HEK293 (cell line): ENCODE measurements around the gene GPR152.

ENCODE experiments used
- ELK4 ChIP-seq: IDR thresholded peaks from 2 replicates; pipeline ENCODE4 v1.6.1; 2011; ENCODE audit warnings: mild to moderate bottlenecking, low read depth, low read length, borderline replicate concordance
- GLIS2 ChIP-seq: fragments of 450-650 bp; formaldehyde crosslinking; IDR thresholded peaks from 2 replicates; pipeline ENCODE4 v1.5.1; 2016; ENCODE audit warnings: missing biosample characterization, missing genetic modification characterization
- HOXA7 ChIP-seq: sonication (generic); formaldehyde crosslinking; IDR thresholded peaks from 2 replicates; pipeline ENCODE4 v1.8.1; 2022; ENCODE audit warnings: missing genetic modification reagents, borderline replicate concordance
- HOXC10 ChIP-seq: sonication (generic); formaldehyde crosslinking; IDR thresholded peaks from 2 replicates; pipeline ENCODE4 v1.8.1; 2023; ENCODE audit warnings: mild to moderate bottlenecking, missing genetic modification reagents
- KLF9 ChIP-seq: fragments of 450-650 bp; formaldehyde crosslinking; IDR thresholded peaks from 2 replicates; pipeline ENCODE4 v1.5.1; 2016; ENCODE audit warnings: missing biosample characterization, missing genetic modification characterization, low read depth
- SP2 ChIP-seq: fragments of 450-650 bp; formaldehyde crosslinking; IDR thresholded peaks from 2 replicates; pipeline ENCODE4 v1.5.1; 2016; ENCODE audit warnings: missing biosample characterization, missing genetic modification characterization
- SP3 ChIP-seq: fragments of 450-650 bp; formaldehyde crosslinking; IDR thresholded peaks from 2 replicates; pipeline ENCODE4 v1.5.1; 2016; ENCODE audit warnings: missing biosample characterization, missing genetic modification characterization
- SP7 ChIP-seq: fragments of 450-650 bp; formaldehyde crosslinking; IDR thresholded peaks from 2 replicates; pipeline ENCODE4 v1.5.1; 2016; ENCODE audit warnings: missing biosample characterization, missing genetic modification characterization
- YY2 ChIP-seq: fragments of 450-650 bp; formaldehyde crosslinking; IDR thresholded peaks from 2 replicates; pipeline ENCODE4 v1.5.1; 2016; ENCODE audit warnings: missing biosample characterization, missing genetic modification characterization
- ZBTB10 ChIP-seq: fragments of 450-650 bp; formaldehyde crosslinking; IDR thresholded peaks from 2 replicates; pipeline ENCODE4 v1.5.1; 2016; ENCODE audit warnings: missing biosample characterization, missing genetic modification characterization
- ZBTB26 ChIP-seq: fragments of 450-650 bp; formaldehyde crosslinking; optimal IDR thresholded peaks from 2 replicates; pipeline ENCODE3; 2016; ENCODE audit warnings: missing biosample characterization, mild to moderate bottlenecking, missing genetic modification characterization
- ZNF2 ChIP-seq: fragments of 450-650 bp; formaldehyde crosslinking; IDR thresholded peaks from 2 replicates; pipeline ENCODE4 v1.5.1; 2016; ENCODE audit warnings: missing biosample characterization, missing genetic modification characterization
- ZNF37A ChIP-seq: fragments of 450-650 bp; IDR thresholded peaks from 2 replicates; pipeline ENCODE4 v1.5.1; 2018; ENCODE audit warnings: missing biosample characterization, missing genetic modification characterization
- ZNF394 ChIP-seq: fragments of 450-650 bp; formaldehyde crosslinking; IDR thresholded peaks from 2 replicates; pipeline ENCODE4 v1.5.1; 2016; ENCODE audit warnings: missing biosample characterization, missing genetic modification characterization, mild to moderate bottlenecking, moderate library complexity, borderline replicate concordance
- ZNF423 ChIP-seq: fragments of 450-650 bp; formaldehyde crosslinking; IDR thresholded peaks from 2 replicates; pipeline ENCODE4 v1.5.1; 2016; ENCODE audit warnings: missing biosample characterization, missing genetic modification characterization
- ZNF544 ChIP-seq: fragments of 450-650 bp; formaldehyde crosslinking; IDR thresholded peaks from 2 replicates; pipeline ENCODE4 v1.5.0; 2017; ENCODE audit warnings: missing biosample characterization, missing genetic modification characterization
- ZNF692 ChIP-seq: fragments of 450-650 bp; formaldehyde crosslinking; IDR thresholded peaks from 2 replicates; pipeline ENCODE4 v1.5.1; 2016; ENCODE audit warnings: missing biosample characterization, missing genetic modification characterization
- ZNF777 ChIP-seq: fragments of 450-650 bp; formaldehyde crosslinking; IDR thresholded peaks from 2 replicates; pipeline ENCODE4 v1.5.1; 2017; ENCODE audit warnings: missing biosample characterization, missing genetic modification characterization, borderline replicate concordance
- TF ChIP-seq, protein P1 (sequence below): fragments of 450-650 bp; formaldehyde crosslinking; IDR thresholded peaks from 2 replicates; pipeline ENCODE4 v1.5.1; 2016; ENCODE audit warnings: missing biosample characterization, missing genetic modification characterization
- TF ChIP-seq, protein P2 (sequence below): sonication (generic); formaldehyde crosslinking; IDR thresholded peaks from 2 replicates; pipeline ENCODE4 v1.8.1; 2022; ENCODE audit warnings: mild to moderate bottlenecking, moderate library complexity, missing genetic modification reagents
- TF ChIP-seq, protein P3 (sequence below): fragments of 450-650 bp; formaldehyde crosslinking; IDR thresholded peaks from 2 replicates; pipeline ENCODE4 v1.5.1; 2016; ENCODE audit warnings: missing biosample characterization, missing genetic modification characterization

Gene GPR152

DNA sequence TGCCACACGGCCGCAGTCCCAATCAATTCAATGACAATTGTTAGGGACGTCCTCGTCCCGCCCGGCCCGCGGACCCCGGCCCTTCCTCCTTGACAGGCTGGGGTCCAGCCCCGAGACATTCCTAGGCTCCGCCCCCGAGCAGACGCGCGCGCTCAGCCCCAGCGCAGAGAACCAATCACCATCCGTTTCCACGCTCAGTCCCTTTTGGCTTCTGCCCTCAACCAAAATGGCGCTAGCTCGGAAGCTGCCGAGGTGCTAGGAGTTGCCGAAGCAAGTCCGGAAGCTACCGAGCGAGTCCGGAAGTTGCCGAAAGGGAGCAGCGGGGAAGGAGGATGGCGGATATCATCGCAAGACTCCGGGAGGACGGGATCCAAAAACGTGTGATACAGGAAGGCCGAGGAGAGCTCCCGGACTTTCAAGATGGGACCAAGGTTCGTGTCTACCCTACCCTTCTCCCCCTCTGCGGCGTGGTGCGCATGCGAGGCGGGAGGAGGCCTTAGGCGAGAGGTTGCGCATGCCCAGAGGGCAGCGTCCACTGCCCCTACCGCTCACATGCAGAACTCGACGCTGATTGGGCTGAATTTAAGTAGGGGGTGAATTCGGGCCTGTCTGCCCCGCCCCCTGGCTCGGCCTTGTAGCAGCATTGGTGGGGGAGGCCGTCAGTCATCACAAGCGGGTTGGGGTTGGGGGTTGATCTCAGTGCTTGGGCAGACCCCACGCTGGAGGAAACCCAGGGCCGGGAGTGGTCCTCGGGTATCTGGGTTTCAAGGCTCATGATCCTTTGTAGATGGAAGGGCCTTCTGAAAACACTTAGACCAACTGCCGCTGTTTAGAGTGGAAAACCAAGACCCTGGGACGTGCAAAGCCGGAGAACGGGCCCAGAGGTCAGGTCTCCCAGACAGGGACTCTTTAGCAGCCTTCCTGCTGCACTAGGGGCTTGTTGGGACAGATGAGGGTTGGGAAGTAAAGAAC is 30.6 kb upstream of the GPR152 start, which contains the start of gene AIP (continued):
- TF ChIP-seq YY2 (tag by site-specific recombination): peak; percentile 87
- TF ChIP-seq ELK4: no peak
- TF ChIP-seq ZNF37A: no peak
- TF ChIP-seq GLIS2 (tag by site-specific recombination): peak; percentile 66
- peak; percentile 64 for TF ChIP-seq ZBTB26 (tag by site-specific recombination)
- TF ChIP-seq SP2: peak; percentile 82
- TF ChIP-seq ZNF692 (tag by site-specific recombination): peak; percentile 94
- TF ChIP-seq ZNF394 (tag by site-specific recombination): peak; percentile 59; the same call in 1 of the 2 replicates
- TF ChIP-seq ZNF777 (tag by site-specific recombination): no peak
- TF ChIP-seq SP7 (tag by site-specific recombination): peak; percentile 73
- TF ChIP-seq KLF9 (tag by site-specific recombination): no peak
- TF ChIP-seq HOXA7 (CRISPR knock-in tag): no peak
- TF ChIP-seq, protein P1, sequence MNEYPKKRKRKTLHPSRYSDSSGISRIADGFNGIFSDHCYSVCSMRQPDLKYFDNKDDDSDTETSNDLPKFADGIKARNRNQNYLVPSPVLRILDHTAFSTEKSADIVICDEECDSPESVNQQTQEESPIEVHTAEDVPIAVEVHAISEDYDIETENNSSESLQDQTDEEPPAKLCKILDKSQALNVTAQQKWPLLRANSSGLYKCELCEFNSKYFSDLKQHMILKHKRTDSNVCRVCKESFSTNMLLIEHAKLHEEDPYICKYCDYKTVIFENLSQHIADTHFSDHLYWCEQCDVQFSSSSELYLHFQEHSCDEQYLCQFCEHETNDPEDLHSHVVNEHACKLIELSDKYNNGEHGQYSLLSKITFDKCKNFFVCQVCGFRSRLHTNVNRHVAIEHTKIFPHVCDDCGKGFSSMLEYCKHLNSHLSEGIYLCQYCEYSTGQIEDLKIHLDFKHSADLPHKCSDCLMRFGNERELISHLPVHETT (tag by site-specific recombination): peak; percentile 43; the same call in 1 of the 2 replicates
- peak; percentile 94 for TF ChIP-seq SP3 (tag by site-specific recombination)
- TF ChIP-seq, protein P2, sequence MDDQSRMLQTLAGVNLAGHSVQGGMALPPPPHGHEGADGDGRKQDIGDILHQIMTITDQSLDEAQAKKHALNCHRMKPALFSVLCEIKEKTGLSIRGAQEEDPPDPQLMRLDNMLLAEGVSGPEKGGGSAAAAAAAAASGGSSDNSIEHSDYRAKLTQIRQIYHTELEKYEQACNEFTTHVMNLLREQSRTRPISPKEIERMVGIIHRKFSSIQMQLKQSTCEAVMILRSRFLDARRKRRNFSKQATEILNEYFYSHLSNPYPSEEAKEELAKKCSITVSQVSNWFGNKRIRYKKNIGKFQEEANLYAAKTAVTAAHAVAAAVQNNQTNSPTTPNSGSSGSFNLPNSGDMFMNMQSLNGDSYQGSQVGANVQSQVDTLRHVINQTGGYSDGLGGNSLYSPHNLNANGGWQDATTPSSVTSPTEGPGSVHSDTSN (CRISPR knock-in tag): 0 out of 2 replicates have a peak, but pooled peaks have one; percentile 61
- peak; percentile 84 for TF ChIP-seq ZNF2 (tag by site-specific recombination)
- no peak for TF ChIP-seq ZNF544
- no peak for TF ChIP-seq ZNF423 (tag by site-specific recombination)
- TF ChIP-seq HOXC10: no peak
- 0 out of 2 replicates have a peak, but pooled peaks have one; percentile 17 for TF ChIP-seq ZBTB10 (tag by site-specific recombination)
- TF ChIP-seq, protein P3, sequence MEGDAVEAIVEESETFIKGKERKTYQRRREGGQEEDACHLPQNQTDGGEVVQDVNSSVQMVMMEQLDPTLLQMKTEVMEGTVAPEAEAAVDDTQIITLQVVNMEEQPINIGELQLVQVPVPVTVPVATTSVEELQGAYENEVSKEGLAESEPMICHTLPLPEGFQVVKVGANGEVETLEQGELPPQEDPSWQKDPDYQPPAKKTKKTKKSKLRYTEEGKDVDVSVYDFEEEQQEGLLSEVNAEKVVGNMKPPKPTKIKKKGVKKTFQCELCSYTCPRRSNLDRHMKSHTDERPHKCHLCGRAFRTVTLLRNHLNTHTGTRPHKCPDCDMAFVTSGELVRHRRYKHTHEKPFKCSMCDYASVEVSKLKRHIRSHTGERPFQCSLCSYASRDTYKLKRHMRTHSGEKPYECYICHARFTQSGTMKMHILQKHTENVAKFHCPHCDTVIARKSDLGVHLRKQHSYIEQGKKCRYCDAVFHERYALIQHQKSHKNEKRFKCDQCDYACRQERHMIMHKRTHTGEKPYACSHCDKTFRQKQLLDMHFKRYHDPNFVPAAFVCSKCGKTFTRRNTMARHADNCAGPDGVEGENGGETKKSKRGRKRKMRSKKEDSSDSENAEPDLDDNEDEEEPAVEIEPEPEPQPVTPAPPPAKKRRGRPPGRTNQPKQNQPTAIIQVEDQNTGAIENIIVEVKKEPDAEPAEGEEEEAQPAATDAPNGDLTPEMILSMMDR: peak; percentile 38; the same call in 1 of the 2 replicates
